GM23338 (cell line): Measurements from ENCODE around the gene MYO1D.

Experiments used
- CTCF ChIP-seq, 2 experiments: fragments of 200-600 bp in 1 of 2; sonication (generic) in 1 of 2; conservative IDR thresholded peaks; 2 replicates each; pipeline versions ENCODE4 v1.5.1 to v1.6.1; 2016 to 2017; ENCODE audit warnings: antibody characterized with exemption in 2 of 2, low read depth in 2 of 2, mild to moderate bottlenecking in 2 of 2, moderate library complexity in 1 of 2
- EZH2 ChIP-seq: fragments of 200-600 bp; sonication (generic); IDR thresholded peaks from one replicate; pipeline ENCODE4 v1.8.0; 2017; ENCODE audit warnings: antibody characterized with exemption, mild to moderate bottlenecking, low read depth; ENCODE audit not compliant: unreplicated experiment
- JUNB ChIP-seq: IDR thresholded peaks from one replicate; pipeline ENCODE4 v1.6.1; 2016; ENCODE audit warnings: antibody characterized with exemption; ENCODE audit not compliant: unreplicated experiment
- POLR2AphosphoS5 ChIP-seq: IDR thresholded peaks from 2 replicates; pipeline ENCODE4 v1.6.1; 2016; ENCODE audit warnings: antibody characterized with exemption, low read depth
- REST ChIP-seq: IDR thresholded peaks from one replicate; pipeline ENCODE4 v1.6.1; 2018; ENCODE audit warnings: antibody characterized with exemption; ENCODE audit not compliant: unreplicated experiment

- TF ChIP-seq CTCF (conservative IDR thresholded peaks at IDR 0.05; ENCODE audit: low read depth in 2 of 2) (no peak), EZH2 (no peak), POLR2AphosphoS5 (no peak), JUNB (no peak), REST (no peak)
Observed at GRCh38 chr17:32583053-32583452, 293.9 kb downstream of the MYO1D start.
